NB4 (cell line): ENCODE results near the gene MSANTD1.

Experiments used
- POLR2A ChIP-seq: IDR thresholded peaks from 2 replicates; pipeline ENCODE4 v1.6.1; 2011; ENCODE audit warnings: mild to moderate bottlenecking; ENCODE audit not compliant: insufficient read length; ENCODE audit errors: extremely low read depth
- TF ChIP-seq, protein P1 (sequence below): IDR thresholded peaks from one replicate; pipeline ENCODE4 v1.5.1; 2012; ENCODE audit warnings: low read depth, low read length

DNA sequence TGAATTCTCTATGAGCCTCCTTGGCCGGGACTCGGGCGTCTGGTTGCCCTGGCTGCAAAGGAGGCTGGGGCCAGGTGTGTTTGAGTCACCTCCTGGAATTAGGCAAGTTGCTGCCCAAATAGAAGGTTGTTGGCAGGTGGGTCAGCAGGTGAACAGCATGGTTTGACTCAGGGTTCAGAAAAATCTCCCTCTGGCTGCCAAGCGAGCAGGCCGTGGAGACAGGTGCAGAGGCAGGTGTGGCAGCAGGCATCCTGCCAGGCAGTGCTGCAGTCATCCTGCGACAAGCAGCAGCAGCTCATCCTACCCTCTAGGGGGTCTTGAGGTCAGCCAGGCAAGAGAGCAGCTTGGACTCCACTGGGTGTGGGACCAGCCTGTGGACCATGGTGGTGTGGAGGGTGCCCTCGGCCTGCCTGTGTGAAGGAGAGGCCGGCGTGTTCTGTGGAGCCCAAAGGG lies 8.2 kb downstream of the MSANTD1 start:
- TF ChIP-seq, protein P1, sequence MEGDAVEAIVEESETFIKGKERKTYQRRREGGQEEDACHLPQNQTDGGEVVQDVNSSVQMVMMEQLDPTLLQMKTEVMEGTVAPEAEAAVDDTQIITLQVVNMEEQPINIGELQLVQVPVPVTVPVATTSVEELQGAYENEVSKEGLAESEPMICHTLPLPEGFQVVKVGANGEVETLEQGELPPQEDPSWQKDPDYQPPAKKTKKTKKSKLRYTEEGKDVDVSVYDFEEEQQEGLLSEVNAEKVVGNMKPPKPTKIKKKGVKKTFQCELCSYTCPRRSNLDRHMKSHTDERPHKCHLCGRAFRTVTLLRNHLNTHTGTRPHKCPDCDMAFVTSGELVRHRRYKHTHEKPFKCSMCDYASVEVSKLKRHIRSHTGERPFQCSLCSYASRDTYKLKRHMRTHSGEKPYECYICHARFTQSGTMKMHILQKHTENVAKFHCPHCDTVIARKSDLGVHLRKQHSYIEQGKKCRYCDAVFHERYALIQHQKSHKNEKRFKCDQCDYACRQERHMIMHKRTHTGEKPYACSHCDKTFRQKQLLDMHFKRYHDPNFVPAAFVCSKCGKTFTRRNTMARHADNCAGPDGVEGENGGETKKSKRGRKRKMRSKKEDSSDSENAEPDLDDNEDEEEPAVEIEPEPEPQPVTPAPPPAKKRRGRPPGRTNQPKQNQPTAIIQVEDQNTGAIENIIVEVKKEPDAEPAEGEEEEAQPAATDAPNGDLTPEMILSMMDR: no peak
- no peak for TF ChIP-seq POLR2A
